ENCODE measurements around the gene CES2.
"Not testable (repeated sequence)": the region's sequence is repeated elsewhere in the genome, so short reads cannot be mapped to it uniquely, and the experiment has no call there.

Gene CES2, protein sequence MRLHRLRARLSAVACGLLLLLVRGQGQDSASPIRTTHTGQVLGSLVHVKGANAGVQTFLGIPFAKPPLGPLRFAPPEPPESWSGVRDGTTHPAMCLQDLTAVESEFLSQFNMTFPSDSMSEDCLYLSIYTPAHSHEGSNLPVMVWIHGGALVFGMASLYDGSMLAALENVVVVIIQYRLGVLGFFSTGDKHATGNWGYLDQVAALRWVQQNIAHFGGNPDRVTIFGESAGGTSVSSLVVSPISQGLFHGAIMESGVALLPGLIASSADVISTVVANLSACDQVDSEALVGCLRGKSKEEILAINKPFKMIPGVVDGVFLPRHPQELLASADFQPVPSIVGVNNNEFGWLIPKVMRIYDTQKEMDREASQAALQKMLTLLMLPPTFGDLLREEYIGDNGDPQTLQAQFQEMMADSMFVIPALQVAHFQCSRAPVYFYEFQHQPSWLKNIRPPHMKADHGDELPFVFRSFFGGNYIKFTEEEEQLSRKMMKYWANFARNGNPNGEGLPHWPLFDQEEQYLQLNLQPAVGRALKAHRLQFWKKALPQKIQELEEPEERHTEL

GRCh38 chr16:66935314-66936011 is at the start of gene CES2:
CES2 (plus strand) TSS chr16:66935516; CDS start chr16:66935636, 120 bp downstream.
- peak; percentile 50 for FAIRE-seq
- peak; percentile 59 for DNase-seq (ENCODE audit: low spot score)

DNA sequence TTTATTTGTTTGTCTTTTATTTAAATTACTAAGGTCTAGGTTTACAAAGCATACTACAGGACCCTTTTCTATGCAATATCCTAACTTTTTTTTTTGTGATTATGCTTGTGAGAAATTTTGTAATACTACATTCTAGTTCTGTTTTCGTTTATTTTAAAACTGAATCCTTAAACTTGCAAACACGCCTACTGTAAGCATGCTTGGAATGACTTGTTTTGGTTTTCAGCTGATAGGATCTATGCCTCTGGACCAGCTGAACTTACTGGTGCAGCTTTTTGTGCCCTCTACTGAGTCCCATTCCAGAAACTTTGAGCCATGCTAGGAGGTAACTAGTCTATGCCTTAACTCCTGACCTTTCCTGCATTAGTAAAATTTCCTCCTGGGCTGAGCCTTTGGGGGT is 49.0 kb upstream of the CES2 start:
- FAIRE-seq, result no peak
- DNase-seq (ENCODE audit: low spot score), result no peak

GRCh38 chr16:66886914-66887313 is 48.4 kb upstream of the CES2 start:
- FAIRE-seq, result no peak
- no peak for DNase-seq (ENCODE audit: low spot score)

DNA sequence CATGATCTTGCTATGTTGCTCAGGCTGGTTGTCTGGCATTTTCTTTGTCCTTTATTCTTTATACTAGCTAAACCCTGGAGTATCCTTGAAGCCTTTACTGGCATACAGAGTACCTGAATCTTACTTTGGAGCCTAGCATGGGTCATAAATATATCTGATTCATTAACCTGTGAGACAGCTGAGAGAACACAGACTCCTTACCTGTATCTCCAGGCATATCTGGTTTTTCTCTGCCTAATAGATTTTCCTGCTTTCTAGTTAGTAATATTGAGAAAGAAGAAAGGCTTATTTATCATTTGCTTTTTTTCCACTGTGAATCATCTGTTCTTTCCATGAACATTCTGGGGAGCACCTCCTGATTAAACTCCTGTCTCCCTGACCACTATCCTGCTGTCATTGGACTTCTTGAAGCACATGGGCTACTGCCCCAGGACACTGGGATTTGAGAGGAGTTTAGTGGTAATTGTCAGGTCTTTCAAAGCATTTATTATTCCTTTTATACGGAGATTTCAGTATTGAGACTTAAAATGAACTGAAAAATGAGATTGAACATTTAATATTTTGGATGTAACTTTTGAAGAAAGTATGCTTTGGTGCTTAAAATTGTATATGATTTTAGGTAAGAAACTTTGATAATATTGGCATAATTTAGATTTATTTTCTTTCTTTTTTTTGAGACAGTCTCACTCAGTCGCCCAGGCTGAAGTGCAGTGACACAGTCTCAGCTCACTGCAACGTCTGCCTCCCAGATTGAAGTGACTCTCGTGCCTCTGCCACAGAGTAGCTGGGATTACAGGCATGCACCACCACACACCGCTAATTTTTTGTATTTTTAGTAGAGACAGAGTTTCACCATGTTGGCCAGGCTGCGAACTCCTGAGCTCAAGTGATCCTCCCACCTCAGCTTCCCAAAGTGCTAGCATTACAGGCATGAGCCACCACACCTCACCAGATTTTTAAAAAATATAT is 46.4 kb upstream of the CES2 start:
- FAIRE-seq (no peak), DNase-seq (ENCODE audit: low spot score) (no peak)

DNA sequence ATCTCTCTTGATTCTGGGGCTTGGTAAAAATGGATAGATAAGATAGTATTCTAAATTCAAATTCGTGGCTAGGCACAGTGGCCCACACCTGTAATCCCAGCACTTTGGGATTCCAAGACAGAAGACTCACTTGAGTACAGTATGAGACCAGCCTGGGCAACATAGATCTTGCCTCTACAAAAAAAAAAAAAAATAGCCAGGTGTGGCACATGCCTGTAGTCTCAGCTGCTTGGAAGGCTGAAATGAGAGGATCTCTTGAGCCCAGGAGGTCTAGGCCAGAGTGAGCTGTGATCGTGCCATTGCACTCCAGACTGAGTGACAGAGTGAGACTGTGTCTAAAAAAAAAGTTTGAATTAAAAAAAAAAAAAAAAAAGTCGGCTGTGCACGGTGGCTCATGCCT is 45.7 kb upstream of the CES2 start:
- DNase-seq (ENCODE audit: low spot score) (no peak), FAIRE-seq (no peak)

GRCh38 chr16:66890799-66891198 is 44.5 kb upstream of the CES2 start:
- FAIRE-seq (no peak), DNase-seq (ENCODE audit: low spot score) (no peak)

DNA sequence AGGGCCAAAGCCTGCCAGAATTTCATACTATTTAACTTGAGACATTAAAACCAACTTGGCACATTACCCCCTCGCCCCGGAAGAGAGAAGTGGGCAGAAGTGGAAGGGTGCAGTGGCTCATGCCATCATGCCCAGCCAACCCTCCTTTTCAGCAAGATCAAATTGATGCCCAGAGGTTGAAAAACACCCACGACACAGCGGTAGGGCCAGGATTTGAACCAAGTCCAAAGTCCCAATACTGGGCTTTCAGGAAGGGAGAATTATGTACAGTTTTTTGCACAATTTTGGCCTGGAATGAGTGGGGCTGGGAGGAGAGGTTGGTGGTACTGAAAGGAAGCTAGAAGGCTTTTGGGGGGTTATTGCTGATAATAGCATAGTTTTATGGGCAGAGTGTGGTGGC is 44.0 kb upstream of the CES2 start:
- DNase-seq (ENCODE audit: low spot score) (no peak), FAIRE-seq (no peak)

DNA sequence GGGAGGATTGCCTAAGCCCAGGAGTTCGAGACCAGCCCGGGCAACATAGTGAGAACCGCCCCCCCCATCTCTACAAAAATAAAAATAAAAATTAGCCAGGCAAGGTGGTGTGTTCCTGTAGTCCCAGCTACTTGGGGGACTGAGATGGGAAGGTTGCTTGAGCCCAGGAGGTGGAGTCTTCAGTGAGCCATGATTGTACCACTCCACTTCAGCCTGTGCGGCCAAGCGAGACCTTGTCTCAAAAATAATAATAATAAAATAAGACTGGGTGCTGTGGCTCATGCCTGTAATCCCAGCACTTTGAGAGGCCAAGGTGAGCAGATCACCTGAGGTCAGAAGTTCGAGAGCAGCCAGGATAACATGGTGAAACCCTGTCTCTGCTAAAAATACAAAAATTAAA is 43.5 kb upstream of the CES2 start:
- FAIRE-seq, result no peak
- no peak for DNase-seq (ENCODE audit: low spot score)

DNA sequence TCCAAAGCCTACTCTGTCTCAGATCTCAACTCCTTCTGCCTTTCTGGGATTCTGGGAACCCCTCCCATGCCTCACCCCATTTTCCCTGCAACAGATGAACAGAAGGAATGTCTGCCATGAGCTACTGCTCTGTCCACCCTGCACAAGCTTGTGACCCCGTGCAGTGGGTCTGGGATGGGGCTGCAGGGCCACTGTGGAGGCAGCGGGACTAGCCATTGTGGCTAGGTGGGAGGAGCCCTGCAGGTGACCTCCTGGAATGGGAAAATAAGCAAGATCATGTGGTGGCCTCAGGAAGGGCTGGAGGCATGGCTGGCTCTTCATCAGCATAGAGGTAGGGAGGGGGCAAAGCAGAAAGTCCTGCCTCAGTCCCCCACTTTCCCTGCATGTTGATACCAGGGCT is 41.3 kb upstream of the CES2 start:
- DNase-seq (ENCODE audit: low spot score) (no peak), FAIRE-seq (no peak)

GRCh38 chr16:66894948-66895688 is 40.2 kb upstream of the CES2 start:
- FAIRE-seq (no peak), DNase-seq (ENCODE audit: low spot score) (peak; percentile 54)

DNA sequence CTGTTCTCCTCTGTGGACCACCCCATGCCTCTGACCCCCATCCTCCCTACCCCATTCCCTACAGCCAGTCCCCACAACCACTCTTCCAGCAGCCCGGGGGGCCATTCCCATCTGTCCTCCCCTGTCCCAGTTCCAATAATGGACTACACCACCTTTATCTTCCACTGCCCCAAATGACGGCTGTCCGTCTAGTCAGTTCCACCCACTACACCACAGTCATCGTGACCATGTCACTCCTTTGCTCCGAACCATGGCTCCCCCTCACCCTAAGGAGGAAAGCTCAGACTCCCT is 39.7 kb upstream of the CES2 start:
- FAIRE-seq (no peak), DNase-seq (ENCODE audit: low spot score) (no peak)

DNA sequence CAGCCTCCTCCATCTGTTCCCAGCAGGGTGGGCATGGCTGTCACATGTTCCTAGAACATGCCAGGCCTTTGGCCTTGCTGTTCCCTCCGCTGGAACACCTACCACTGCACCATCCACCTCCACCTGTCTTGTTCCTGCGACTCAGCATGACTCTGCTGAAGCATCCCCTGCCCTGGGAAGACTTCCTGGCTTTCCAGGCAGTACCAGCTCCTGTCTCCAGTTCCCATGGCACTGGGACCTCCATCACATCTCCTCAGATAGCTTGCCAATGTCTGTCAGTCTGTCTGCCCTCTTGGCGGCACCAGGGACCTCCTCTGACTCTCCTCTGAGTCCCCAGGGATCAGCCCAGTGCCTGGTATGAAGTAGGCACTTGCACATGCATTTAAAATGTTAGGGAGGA is 39.3 kb upstream of the CES2 start:
- DNase-seq (ENCODE audit: low spot score), result no peak
- FAIRE-seq, result no peak

DNA sequence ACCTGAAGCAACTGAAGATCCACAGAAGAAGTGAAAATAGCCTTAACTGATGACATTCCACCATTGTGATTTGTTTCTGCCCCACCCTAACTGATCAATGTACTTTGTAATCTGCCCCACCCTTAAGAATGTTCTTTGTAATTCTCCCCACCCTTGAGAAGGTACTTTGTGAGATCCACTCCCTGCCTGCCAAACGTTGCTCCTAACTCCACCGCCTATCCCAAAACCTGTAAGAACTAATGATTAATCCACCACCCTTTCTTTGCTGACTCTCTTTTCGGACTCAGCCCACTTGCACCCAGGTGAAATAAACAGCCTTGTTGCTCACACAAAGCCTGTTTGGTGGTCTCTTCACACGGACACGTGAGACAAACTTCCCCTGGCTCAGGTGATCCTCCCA is 38.6 kb upstream of the CES2 start:
- FAIRE-seq, result not testable (repeated sequence)

DNA sequence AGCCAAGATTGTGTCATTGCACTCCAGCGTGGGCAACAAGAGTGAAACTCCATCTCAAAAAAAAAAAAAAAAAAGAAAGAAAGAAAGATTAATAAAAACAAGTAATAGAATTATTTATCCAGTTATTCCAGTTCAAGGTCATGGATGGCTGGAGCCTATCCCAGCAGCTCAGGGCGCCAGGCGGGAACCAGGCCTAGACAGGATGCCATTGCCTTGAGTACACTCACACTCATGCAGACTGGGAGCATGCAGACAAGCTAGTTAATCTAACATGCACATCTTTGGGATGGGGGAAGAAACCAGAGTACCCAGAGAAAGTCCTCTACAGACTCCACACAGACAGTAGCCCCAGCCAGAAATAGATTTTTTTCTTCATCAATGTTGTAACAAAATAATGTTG is 37.1 kb upstream of the CES2 start:
- FAIRE-seq (peak; percentile 88), DNase-seq (ENCODE audit: low spot score) (peak; percentile 84)

More for the DNA sequence above, 38.6 kb upstream of the CES2 start:
- not testable (repeated sequence) for DNase-seq (ENCODE audit: low spot score)

DNA sequence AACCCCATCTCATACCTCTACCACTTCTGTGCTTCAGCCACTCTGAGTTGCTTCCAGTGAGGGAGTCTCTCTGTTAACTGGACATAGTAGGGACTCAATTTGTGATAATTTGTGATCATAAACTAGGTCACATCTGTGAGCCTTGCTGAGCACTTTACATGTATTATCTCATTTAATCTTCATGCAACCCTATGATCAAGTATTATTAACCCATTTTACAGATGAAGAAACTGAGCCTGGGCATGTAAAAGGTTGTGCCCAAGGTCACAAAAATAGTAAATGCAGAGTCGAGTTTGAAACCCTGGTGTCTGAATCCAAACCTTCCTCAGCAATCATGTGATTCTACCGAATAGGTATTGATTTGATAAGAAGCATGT is 36.4 kb upstream of the CES2 start:
- no peak for DNase-seq (ENCODE audit: low spot score)
- FAIRE-seq, result no peak

DNA sequence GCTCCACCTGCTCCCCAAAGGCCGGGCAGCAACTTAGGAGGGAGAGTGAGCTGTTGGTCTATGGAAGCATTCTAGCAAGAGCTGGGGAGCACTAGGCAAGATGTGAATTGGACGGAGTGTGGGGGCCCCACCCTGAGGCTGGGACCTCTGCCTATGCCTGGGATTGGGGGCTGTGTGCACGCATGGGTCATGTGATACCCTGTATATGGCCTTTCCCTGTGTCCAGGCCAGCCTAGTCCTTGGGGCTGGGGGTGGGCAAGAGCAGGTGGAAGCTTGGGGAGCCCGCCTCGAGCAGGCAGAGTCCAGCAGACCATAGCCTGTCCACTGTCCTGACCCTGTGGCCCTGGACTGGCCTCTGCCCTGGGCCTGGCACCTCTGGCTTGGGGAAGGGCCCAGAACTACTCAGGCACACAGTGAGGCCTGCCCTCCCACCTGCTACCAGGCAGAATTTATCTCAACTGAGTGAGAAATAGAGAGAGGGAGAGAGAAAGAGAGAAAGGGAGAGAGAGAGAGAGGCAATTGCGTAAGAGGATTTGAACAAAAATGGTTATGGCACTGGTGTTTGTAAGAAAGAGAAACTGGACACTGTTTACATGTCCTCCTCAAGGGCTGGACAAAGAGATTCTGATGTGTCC is 35.9 kb upstream of the CES2 start:
- no peak for DNase-seq (ENCODE audit: low spot score)

GRCh38 chr16:66899945-66900710 is 35.2 kb upstream of the CES2 start:
- DNase-seq (ENCODE audit: low spot score) (peak; percentile 67), FAIRE-seq (no peak)

More for the DNA sequence above, 35.9 kb upstream of the CES2 start:
- FAIRE-seq, result no peak

GRCh38 chr16:66900721-66901441 is 34.4 kb upstream of the CES2 start:
- DNase-seq (ENCODE audit: low spot score), result no peak
- no peak for FAIRE-seq

GRCh38 chr16:66901626-66902025 is 33.7 kb upstream of the CES2 start:
- no peak for FAIRE-seq

More at GRCh38 chr16:66901626-66902025, 33.7 kb upstream of the CES2 start:
- no peak for DNase-seq (ENCODE audit: low spot score)

Measured in RCC 7860 (cell line).